ENCODE results near the gene DHRS2.
"Not testable (repeated sequence)": the region's sequence is repeated elsewhere in the genome, so short reads cannot be mapped to it uniquely, and the experiment has no call there.

The DHRS2 gene

DNA sequence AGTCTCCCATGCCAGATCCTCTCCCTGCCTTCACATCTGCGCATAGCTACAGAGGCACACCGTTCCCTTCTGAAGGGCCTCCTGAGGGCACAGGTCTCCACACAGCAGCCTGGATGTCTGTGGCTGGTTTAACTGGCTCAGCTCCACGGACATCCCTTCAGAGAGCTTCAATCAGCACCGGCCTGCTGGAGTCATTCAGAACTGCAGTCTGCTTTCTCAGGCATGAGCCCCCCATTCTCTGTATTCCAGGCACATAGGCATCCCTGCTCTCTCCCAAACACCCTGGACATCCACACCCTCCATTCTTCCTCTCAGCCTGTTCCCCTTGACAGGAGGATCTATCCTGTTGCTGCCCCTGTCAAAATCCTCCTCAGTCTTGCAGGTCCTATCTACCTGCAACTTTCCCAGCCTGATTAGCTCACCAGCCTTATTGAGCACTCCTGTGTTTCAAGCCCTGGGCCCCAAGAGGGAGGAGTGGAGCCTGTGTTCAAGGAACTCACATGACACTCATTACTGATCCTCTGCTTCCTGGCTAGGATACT is 2.9 kb upstream of the DHRS2 start:
- no peak for DNase-seq (ENCODE audit: low read depth in 3 of 3)

GRCh38 chr14:23634698-23635412 is 1.3 kb upstream of the DHRS2 start:
- DNase-seq (ENCODE audit: low read depth in 3 of 3) = not testable (repeated sequence)

DNA sequence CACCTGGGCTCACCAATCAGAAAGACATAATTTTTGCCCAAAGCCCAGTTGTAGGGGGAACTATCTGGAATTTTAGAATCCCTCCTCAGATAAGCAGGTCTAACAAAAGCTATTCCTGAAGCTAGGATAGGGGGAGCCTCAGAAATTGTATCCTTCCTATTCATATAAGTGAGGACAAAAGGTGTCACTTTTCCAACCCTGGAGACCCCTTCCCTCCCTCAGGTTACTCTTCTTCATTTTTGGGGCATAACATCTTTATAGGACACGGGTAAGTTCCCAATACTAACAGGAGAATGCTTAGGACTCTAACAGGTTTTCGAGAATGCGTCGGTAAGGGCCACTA is 1.1 kb downstream of the DHRS2 start:
- DNase-seq (ENCODE audit: low read depth in 3 of 3) = not testable (repeated sequence)

DNA sequence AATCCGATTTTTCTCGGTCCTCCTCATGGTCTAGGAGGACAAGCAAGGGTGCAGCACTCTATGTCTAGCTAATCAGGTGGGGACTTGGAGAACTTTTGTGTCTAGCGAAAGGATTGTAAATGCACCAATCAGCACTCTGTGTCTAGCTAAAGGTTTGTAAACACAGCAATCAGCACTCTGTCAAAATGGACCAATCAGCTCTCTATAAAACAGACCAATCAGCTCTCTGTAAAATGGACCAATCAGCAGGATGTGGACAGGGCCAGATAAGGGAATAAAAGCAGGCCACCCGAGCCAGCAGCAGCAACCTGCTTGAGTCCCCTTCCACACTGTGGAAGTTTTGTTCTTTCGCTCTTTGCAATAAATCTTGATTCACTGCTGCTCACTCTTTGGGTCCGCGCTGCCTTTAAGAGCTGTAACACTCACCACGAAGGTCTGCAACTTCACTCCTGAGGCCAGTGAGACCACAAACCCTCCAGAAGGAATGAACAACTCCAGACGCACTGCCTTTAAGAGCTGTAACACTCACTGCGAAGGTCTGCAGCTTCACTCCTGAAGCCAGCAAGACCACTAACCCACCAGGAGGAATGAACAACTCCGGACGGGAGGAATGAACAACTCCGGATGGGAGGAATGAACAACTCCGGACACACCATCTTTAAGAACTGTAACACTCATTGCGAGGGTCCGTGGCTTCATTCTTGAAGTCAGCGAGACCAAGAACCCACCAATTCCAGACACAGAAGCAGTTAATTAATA is 1.7 kb downstream of the DHRS2 start:
- not testable (repeated sequence) for DNase-seq (ENCODE audit: low read depth in 3 of 3)

DNA sequence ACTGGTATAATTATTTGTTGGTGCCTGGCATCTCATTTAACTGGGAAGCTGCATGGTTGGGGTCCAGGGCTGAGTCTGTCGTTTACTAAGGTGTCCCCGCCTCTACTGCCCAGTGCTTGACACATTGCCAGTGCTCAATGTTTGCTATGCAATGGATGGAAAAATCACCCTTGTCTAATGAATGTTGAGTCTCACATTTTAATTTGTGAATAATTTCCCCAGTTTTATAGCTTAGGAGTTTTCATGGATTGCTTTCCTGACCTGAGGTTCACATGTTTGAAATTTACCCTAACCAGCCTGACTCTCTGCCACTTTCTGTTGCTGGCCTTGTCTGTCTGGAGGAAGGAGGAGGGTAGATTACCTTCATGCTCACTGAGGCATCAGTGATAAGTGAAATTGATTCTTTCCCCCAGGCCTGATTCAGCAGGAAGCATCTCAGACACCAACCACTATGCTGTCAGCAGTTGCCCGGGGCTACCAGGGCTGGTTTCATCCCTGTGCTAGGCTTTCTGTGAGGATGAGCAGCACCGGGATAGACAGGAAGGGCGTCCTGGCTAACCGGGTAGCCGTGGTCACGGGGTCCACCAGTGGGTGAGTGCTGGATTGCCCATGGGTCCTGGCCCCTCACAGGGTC is 2.4 kb downstream of the DHRS2 start:
- DNase-seq (ENCODE audit: low read depth in 3 of 3) = no peak

DNA sequence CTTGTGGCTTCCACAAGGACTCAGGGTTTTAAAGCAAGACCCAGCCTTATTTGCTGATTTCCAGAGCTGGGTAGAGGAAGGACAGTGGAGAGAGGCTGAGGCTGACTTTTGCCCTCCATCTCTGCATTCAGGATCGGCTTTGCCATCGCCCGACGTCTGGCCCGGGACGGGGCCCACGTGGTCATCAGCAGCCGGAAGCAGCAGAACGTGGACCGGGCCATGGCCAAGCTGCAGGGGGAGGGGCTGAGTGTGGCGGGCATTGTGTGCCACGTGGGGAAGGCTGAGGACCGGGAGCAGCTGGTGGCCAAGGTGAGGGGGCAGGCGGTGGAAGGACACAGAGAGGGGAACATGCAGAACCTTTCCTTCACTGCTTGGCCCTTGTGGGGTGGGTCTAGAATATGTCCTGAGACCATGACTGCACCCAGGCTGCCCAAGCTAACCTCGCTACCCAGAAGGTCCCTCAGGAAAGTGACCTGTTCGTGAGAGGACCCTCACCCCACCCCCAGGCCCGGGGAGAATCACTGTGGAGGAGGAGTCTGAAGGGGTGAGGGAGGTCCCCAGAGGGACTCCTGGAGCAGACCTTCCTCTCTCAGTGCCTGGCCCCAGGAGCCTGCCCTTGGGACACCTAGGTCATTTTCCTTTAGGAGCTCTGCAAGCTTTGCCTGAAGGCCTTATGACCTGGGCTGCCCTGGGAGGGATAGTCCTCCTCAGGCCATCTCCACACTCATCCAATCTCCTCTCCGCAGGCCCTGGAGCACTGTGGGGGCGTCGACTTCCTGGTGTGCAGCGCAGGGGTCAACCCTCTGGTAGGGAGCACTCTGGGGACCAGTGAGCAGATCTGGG is 3.1 kb downstream of the DHRS2 start:
- DNase-seq (ENCODE audit: low read depth in 3 of 3) = no peak

DNA sequence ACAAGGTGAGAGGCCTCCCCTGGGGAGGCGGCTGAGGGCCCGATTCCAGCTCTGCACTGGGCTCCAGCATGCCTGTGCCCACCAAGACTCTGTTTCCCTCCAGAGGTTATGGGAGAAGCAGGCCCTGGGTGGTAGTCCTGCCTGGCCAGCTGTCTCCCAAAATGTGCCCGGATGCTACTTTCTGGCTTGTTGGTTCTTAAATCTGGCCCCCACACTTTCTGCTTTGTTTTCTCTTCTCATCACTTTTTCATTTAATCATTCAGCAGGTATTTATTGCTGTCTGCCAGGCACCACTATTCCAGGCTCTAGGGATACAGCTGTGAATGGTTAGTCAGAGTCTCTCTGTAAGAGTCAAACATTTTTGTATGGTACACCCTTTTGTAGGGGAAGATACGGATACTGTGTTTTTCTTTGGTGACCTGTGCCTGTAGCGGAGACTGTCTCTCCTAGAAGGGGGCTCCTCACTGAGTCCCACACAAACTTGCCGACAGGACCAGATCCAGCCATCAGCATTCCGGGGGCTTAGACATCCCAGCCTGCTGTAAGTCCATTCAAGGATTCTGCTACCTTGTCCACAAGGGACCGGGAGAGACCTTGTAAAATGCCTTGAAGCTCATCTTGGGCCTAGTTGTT is 3.8 kb downstream of the DHRS2 start:
- no peak for DNase-seq (ENCODE audit: low read depth in 3 of 3)

- DNase-seq (ENCODE audit: low read depth in 3 of 3) = no peak
Measured at GRCh38 chr14:23640524-23641141, 4.5 kb downstream of the DHRS2 start.

DNA sequence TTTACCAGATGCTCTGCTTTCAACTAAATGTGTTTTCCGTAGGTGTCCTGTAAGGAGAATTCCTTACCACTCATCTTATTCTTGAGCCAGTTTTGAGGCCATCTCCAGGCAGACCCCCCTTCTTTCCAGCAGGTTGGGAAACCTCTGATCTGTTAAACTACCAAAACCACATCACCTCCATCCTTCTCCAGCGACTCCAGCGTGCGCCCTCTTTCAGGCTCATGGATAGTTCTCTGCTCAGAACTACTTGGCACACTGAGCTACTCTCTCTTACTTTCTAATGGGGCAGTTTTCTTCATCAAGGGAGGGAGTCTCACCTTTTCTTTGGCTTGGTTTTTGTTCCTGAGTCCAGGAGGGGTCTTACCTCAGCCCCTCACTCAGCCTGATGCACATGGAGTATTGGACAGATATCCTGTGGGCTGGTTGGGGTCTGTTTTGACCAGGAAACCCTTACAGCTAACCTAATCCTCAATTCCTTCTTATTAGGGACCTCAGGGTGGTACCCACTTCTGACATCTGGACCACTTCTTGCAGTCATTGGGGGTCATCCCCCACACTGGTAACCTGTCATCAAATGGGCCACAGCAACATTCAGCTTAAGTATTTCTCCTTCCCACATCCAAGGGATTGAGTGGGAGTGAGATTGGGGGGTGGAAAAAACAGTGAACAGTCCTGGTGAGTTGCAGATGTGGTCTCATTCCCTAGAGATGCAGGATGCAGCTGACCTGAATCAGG is 5.2 kb downstream of the DHRS2 start:
- no peak for DNase-seq (ENCODE audit: low read depth in 3 of 3)

DNA sequence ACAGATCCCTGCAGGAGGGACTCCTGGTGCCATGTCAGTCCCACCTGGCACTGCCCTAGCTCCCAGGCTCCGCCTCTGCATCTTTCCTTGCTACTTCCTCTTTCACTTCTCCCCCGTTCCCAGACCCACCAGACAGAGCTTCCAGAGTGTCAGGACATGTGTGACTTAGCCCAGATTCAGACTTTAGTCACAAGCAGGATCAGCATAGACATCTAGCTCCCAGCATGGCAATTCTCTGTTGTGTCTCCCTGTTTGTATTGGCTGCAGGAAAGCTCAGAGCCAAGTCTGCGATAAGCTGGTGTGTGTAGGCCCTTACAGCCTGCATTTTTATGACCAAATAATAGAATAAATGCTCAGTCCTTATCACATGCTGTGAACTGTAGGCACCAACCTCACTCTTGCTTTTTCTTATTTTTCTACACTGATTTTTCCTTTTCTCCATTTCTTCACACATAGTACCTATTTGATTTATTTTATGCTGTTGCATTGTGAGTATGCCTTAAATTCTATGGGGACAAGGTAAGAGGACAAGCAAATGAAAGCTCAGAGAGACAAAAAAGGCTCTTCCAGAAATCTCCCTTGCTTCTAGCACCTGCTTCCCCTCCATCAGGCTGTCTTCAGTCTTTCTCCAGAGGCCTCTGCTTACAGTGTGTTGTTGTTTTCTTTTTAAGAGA is 5.9 kb downstream of the DHRS2 start:
- DNase-seq (ENCODE audit: low read depth in 3 of 3) = no peak

DNA sequence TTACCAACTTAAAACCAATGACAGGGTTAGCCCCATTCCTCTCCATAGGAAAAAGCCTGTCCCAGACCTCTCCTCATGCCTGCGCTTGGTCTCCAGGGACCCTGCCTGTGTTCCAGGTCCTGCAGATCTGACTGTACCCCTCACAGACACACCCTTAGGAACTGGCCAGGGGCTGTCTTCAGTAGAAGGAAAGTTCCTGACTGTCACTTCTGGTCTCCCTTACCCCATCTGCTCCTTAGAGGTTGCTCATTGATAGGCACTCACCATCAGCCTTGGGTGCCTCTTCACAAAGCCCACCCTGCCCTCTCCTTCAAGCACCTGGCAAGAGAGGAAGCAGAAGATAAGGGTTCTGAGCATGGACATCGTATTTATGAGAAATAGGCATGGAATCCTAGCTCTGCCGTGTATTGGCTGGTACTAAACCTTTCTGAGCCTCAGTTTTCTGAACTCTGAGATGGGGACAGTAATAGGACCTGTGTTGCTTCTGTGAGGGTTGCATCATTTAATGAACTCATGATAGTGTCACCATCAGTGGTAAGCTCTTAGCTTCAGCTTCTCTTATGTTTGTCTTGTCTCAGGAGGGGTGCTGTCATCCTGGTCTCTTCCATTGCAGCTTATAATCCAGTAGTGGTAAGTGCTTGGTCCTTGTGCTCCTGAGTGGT is 7.5 kb downstream of the DHRS2 start:
- DNase-seq (ENCODE audit: low read depth in 3 of 3) = no peak

DNA sequence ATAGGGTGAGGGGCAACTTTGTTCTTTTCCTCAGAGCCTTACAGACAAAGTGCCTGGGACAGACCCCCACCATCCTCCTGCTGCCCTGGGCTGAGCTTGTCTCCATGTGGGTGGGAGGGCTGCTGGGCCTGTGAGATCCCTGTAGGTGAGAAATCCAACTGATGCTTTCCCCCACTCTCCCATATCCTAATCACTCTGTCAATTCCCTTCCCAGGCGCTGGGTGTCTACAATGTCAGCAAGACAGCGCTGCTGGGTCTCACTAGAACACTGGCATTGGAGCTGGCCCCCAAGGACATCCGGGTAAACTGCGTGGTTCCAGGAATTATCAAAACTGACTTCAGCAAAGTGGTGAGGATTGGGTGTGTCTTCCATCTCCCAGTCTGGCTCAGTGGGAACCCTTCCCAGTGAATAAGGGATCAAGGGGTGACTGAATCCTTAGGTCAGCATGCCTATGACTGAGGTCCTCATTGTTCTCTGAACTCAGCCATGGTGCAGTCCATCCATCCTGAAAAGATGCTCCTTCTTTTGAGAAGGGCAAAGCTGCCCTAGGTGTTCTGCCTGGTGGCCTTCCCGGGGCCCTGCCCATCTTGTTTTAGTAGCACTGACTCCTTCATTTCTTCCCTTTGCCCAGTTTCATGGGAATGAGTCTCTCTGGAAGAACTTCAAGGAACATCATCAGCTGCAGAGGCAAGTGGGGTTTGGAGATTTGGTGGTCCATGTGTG is 8.2 kb downstream of the DHRS2 start:
- DNase-seq (ENCODE audit: low read depth in 3 of 3) = no peak

DNA sequence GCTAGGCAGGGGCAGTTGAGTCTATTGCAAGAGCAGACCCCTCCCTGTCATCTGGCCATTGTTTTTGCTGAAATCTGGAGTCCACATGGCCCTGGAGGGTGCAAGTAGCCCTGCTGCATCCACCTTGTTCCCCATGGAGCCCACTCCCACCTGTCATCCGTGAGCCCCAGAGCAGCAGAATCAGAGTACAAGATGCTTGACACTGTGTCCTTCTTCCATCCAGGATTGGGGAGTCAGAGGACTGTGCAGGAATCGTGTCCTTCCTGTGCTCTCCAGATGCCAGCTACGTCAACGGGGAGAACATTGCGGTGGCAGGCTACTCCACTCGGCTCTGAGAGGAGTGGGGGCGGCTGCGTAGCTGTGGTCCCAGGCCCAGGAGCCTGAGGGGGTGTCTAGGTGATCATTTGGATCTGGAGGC is 8.8 kb downstream of the DHRS2 start:
- DNase-seq (ENCODE audit: low read depth in 3 of 3) = no peak

DNA sequence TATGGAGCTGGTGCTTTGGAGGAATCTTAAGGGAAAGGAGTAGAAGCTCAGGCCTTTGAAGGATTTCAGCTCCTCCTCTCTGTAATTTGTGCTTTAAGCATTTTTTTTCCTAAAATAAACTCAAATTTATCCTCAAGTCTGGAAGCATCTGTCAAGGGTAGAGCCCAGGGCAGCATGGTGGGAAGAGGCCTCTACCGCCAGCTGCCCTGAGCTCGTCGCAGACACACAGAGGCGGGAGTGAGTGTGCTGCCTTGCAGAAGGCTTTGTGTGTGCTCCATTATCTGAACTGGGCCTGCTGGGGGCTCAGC is 9.3 kb downstream of the DHRS2 start:
- DNase-seq (ENCODE audit: low read depth in 3 of 3) = no peak

DNA sequence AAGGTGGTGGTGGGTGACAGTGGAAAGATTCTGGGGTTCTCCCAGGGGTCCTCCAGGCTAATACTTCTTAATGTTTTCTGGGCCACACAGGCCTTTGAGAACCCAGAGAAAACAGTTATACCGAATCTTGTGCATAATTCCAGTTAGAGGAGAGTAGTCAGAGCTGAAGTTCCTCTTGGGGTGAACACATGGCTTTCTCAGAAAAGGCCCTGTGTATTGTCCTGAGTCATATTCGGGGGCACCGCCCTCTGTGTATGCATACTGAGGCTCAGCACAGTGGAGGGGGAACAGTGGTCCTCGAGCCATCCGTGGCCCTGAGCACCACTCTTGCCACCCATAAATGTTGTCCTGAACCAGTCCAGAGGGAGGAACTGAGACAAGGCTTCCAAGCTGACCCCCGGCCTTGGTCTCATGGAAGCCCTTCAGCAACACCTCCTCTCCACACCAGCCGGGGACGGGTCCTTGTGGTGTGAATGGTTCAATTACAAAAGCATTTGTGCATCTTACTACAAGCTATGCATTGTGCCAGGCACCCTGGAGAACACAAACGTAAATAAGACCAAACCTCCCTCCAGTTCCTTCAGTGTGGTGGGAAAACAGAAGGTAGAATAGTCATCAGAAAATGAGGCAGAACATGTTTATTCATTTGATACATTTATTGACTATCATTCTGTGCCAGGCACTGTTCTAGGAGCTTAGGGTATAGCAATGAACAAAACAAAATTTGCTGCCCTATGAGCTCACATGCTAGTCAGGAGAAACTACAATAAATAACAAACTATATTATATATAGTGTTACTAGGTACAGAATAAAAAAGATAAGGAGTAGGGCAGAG is 9.9 kb downstream of the DHRS2 start:
- DNase-seq (ENCODE audit: low read depth in 3 of 3) = no peak

DNA sequence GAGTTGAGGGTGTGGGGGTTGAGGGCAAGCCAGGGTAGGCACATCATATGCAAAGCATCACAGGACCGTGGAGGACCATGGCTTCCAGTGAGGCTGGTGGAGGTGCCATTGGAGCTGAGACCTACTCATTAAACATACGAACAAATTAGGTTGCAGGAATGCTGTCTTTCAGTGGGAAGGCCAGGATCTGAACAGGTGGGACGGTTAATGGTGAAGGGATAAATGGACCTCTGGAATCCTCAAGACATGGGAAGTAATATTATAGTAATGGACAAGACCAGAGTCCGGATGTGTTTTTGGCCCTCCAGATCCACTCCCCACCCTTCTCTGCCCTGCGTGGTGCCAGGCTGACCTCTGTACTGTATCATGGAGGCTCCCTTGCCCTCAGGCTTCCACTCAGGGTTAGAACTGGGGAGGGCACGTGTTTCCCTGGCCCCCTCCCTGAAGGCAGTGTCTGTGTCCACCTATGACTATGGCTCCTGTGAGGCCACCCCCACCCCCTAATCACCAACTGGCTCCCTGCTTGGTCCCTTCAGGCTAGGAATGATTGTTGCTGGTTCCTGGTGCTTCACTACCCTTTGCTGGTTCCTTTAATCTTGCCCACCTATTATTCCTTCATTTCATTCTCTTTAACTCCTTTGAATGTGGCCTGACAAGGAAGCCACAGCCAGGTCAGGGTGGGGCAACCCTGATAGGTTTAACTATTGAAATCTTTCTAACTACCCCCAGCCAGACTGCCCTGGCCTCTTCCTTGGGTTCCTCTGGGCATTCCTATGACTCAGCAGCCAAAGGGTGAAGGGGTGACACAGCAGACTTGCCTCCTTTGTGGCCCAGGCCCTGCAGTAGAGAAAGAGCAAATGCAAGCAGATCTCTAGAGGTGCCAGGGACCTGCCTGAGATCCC is 10.7 kb downstream of the DHRS2 start:
- no peak for DNase-seq (ENCODE audit: low read depth in 3 of 3)

DNA sequence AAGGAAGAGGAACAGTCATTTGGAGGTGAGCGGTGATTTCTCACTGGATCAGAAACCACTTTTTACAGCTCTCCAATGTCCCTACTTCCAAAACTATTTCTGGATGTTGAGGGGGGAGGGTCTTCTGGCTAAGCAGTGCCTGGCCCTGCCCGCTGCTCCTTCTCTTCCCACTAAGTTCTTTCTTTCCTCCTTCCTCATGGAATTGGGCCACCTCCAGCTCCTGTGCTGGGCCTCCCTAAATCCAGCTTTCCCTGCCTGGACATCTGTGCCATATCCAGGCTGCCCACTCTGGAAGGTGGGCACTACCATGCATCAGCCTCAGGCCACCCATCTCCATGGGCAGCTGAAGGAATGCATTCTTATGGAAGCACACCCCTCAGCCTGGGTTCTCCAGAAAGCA is 11.5 kb downstream of the DHRS2 start:
- DNase-seq (ENCODE audit: low read depth in 3 of 3) = no peak
